ENCODE data around the gene MBD5.
"Not testable (repeated sequence)": the region's sequence is repeated elsewhere in the genome, so short reads cannot be mapped to it uniquely, and the experiment has no call there.

Gene MBD5

DNA sequence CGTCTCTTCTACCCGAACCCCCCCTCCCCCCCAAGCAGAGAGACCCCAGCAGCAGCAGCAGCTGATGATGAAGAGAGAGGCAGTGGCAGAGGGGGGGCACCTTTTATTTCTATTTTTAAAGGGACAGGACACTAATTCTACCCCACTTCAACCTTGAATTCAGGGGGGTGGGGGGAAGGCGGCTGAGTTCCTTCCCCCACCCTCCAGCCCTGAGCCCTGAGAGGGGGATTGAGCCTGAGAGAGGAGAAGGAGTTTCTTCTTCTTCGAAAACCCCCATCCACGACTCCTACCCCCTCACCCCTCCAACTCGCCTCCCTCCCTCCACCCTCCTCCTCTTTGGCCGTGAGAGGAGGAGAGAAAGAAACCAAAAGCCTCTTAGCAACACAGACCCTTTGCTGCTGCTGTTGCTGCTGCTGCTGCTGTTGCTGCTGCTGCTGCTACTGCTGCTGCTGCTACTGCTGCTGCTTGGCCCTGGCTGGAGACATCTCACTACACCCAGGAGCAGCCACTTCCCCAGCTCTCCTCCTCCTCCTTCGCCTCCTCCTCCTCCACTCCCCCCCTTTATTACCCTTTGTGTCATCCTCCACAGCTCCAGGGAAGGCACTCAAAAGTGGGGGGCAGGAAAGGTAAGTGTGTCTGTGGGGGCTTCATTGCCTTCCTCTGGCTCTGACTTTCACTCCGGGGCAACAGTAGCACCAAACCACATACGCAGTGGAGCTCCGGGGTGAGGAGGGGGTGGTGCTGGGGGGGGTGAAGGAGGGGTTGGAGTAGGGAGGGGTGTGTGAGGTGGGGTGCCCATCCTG lies at the start of gene MBD5:
Gene MBD5, plus strand, starts transcription at position 33 of the 803 bp plus-strand sequence.
- peak; percentile 26 to 41 for DNase-seq (ENCODE audit: low read depth in 2 of 2)

DNA sequence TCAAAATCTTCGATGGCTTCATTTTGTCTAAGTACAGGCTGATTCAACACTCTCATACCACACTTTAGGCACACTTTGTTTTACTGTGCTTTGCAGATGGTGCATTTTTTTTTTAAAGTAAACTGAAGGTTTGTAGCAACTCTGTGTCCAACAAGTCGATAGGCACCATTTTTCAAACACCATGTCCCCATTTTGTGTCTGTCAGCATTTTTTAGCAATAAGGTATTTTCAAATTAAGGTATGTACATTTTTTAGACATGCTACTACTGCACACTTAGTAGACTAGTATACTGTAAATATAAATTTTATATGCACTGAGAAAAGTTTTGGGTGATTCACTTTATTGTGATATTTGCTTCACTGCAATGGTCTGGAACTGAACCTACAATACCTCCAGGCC lies 44.8 kb upstream of the MBD5 start:
- no peak for DNase-seq (ENCODE audit: low read depth in 2 of 2)

DNA sequence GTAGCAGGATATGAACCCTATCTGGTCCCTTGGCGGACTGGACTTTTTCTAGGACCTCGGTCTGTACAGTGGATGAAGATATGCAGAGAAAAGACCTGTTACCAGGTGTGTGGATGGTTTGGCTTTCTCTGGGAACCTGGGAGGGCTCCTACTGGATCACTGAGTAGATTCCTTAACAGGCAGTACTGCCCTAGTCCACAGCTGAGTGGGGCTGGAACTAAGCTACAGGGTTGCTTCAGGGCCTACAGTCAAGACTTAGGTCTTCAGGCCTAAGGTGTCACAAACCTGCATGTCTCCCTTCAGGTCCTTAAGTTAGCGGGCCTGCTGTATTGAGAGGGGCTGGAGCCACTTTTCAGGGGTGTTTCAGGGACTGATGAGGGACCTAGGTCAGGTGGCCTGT lies 43.2 kb upstream of the MBD5 start:
- no peak for DNase-seq (ENCODE audit: low read depth in 2 of 2)

DNA sequence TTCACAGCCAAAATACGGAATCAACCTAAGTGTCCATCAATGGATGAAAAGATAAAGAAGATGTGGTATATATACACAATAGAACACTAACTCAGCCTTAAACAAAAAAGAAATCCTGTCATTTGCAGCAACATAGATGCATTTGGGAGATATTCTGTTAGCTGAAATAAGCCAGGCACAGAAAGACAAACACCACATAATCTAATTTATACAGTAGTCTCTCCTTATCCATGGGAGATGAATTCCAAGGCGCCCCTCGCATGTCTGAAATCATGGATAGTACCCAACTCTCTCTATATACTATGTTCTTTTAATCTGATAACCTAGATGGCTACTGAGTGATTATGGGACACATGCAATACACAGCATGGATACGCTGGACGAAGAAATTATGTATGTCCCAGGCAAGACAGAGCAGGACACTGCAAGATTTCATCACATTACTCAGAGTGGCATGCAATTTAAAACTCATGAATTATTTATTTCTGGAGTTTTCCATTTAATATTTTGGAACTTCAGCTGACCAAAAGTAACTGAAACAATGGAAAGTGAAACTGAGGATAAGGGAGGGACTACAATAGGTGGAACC lies 39.9 kb upstream of the MBD5 start:
- no peak for DNase-seq (ENCODE audit: low read depth in 2 of 2)

DNA sequence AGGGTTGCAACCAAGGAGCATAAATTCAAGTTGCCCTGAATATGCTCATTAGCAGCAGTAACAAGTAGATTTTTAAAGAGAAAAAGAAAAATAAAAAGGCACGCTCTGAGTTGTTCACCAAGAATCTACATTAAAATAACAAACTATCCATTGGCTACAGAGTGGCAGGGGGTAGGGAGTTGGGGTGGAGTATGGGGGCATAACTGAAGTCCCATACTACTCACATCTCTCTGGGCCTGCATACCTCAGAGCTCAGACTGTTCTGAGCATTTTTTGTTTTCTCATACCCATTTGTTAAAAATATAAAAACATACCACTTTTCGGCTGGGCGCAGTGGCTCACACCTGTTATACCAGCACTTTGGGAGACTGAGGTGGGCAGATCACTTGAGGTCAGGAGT lies 31.8 kb upstream of the MBD5 start:
- DNase-seq (ENCODE audit: low read depth in 2 of 2), result no peak

DNA sequence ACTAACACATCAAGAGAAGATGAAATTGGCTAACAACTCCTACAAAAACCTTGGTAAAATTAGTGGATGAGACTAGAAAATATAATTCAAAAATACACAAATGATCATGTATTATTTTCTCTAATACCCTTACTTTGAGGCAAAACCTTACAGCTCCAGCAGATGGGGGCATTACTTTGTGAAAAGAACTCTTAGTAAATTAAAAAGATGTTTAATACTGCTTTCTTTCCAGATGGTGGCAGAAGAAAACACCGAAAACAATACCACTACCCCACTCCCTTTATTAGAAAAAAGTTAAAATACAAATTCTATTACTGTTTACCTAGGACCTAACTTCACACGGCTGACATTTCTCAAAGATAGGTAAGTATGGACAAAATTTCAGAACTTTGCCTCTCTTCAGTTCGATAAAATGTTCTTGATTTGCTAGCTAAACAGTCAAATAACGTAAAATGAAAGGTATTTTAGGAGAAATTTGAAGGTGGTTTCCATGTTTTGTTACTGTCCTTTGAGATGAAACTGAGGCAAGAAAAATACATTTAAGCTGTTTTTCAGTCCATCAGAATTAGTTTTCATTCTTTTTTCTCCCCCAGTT lies 31.0 kb upstream of the MBD5 start:
- DNase-seq (ENCODE audit: low read depth in 2 of 2), result no peak

DNA sequence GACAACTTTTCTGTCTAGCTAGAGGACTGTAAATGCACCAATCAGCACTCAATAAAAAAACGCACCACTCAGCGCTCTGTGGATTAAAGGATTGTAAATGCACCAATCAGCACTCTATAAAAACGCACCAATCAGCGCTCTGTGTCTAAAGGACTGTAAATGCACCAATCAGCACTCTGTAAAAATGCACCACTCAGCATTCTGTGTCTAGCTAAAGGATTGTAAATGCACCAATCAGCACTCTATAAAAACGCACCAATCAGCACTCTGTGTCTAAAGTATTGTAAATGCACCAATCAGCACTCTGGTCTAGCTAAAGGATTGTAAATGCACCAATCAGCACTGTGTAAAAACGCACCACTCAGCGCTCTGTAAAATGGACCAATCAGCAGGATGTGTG lies 25.9 kb upstream of the MBD5 start:
- DNase-seq (ENCODE audit: low read depth in 2 of 2), result not testable (repeated sequence)

DNA sequence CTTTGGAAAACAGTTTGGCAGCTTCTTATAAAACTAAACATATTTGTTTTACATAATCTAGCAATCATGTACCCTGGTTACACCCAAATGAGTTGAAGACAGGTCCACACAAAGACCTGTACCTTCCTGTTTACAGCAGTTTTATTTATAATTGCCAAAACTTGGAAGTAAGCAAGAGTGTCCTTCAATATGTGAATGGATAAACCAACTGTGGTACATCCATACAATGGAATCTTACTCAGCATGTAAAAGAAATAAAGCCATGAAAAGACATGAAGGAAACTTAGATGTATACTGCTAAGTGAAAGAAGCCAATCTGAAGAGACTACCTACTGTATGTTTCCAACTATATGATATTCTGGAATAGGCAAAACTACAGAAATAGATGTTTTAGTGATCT lies 24.1 kb upstream of the MBD5 start:
- no peak for DNase-seq (ENCODE audit: low read depth in 2 of 2)

DNA sequence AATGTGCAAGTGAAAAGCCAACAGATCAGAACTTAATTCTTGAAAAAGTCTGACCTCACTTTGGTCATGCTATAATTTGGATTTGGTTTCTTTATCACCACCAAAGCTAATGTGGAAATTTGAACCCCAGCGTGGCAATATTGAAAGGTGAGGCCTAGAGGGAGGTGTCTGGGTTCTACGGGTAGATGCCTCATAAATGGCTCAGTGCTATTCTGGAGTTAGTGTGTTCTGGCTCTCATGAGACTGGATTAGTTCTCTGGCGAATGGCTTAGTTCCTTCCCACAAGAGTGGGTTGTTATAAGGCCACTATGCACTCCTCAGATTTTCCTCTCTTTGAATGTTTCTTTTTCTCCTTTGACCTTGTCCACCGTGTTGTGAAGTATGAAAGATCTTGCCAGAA lies 22.7 kb upstream of the MBD5 start:
- no peak for DNase-seq (ENCODE audit: low read depth in 2 of 2)

DNA sequence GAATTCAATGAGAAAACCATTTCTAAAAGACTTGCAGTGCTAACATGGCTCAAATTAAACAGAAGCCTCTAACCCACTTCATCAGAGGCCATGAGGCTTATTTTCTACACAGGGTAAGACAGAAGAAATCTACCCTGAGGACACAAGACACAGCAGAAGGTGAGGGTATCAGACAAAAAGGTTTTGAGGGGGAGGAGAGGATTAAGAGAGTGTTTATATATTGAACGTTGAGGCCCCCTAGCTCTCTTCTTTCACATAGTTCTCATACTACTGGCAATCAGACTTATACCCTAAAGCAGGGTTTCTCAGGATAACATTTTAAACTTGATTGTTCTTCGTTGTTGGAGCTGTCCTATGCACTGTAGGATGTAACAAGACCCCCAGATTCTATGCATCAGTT lies 21.8 kb upstream of the MBD5 start:
- DNase-seq (ENCODE audit: low read depth in 2 of 2), result no peak

DNA sequence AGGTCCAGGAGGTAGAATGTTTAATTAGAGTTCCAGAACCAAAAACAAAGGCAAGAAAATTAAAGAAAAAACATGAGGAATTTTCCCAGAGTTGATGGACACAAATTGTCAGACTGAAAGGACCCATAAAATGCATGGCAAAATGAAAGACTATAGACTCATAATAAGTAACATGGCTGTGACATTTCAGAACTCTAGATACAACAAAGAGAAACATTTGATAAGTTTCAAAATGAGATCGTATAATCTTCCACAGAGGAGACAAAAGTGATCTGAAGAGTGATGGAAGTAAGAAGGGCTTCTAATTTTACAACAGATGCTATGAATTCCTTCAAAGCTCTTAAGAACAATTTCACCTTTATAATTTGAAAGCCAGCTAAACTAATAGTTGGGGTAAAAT lies 20.8 kb upstream of the MBD5 start:
- no peak for DNase-seq (ENCODE audit: low read depth in 2 of 2)

DNA sequence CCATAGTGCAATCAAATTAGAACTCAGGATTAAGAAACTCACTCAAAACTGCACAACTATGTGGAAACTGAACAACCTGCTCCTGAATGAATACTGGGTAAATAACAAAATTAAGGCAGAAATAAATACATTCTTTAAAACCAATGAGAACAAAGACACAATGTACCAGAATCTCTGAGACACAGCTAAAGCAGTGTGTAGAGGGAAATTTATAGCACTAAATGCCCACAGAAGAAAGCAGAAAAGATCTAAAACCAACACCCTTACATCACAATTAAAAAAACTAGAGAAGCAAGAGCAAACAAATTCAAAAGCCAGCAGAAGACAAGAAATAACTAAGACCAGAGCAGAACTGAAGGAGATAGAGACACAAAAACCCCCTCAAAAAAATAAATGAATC lies 18.5 kb upstream of the MBD5 start:
- not testable (repeated sequence) for DNase-seq (ENCODE audit: low read depth in 2 of 2)

DNA sequence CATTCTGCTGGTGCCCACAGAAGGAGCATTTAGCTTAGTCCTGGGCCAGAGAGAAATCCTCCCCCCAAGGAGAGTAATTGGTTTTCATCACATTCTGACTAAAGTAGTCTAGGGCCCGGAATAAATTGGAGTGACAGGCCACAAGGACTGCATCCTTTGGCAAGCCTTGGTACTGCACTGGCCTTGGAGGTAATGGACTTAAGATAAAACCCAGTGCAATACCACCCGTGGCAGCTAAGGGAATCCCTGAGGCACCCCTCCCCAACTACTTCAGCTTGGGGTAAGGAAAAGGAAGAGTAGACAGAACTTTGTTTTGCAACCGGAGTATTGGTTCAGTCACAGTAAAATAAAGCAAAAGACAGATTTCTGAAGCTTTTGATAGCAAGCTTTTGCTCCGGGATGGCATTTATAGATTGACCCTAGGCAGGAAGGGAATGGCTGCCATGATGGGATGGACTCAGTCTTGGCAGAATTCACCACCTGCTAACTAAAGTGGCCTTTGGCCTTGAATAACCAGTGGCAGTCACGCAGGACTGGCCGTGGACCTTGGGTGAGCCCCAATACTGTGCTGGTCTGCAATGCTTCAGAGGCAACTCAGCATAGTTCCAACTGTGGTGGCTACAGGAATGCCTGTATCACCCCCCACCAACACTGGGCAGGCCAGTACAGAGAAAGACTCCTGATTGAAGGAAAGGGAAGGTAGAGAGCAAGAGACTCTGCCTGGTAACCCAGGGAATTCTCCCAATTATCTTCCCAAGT lies 14.5 kb upstream of the MBD5 start:
- no peak for DNase-seq (ENCODE audit: low read depth in 2 of 2)

DNA sequence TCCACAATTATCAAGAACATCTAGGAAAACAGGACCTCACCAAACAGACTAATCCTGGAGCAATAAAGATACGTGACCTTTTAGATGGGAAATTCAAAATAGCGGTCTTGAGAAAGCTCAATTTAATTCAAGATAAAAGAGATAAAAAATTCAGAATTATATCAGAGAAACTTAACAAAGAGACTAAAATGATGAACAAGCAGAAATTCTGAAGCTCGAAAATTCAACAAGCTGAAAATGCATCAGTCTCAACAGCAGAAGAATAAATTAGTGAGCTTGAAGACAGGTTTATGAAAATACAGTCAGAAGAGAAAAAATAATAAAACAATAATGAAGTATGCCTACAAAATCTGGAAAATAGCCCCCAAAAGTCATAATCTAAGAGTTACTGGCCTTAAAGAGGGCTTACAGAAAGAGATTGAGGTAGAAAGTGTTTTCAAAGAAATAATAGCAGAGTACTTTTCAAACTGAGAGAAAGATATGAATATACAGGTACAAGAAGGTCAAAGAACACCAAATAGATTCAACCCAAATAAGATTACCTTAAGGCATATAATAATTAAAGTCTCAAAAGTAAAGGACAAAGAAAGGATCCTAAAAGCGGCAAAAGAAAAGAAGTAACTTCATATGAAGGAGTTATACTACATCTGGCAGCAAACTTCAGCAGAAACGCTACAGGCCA lies 13.5 kb upstream of the MBD5 start:
- no peak for DNase-seq (ENCODE audit: low read depth in 2 of 2)

DNA sequence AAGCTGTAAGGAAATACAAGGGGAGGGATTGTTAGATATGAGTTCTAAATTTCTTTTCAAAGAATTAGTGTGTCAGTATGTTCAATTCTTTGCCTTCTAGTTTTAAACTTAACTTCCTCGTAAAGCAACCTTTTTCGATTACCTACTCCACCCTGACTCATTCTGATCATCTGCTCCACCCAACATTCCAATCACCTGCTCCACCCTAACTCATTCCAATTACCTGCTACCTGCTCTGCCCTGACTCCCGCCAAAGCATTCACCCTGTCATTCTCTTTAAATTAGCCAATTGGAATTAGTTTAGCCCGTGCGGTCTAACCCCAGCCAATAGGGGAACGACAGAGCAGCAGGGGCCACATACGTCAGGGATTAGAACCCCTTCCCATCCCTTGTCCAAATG lies 12.5 kb upstream of the MBD5 start:
- not testable (repeated sequence) for DNase-seq (ENCODE audit: low read depth in 2 of 2)

DNA sequence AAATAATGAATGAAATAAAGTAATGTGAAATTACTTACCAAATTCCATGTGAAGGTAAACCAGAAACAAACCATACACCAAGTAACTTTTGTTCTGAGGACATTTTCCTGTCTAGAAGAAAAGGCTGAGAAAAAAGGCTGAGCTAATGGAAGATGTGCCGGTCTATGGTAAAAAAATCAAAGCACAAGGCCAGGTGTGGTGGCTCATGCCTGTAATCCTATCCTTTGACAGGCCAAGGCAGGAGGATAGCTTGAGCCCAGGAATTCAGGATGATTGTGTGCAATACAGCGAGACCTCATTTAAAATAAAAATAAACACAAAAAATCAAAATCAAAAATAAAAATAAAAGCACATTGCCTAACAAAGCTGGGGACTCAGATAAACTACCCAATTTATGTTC lies 7.0 kb upstream of the MBD5 start:
- DNase-seq (ENCODE audit: low read depth in 2 of 2), result no peak

DNA sequence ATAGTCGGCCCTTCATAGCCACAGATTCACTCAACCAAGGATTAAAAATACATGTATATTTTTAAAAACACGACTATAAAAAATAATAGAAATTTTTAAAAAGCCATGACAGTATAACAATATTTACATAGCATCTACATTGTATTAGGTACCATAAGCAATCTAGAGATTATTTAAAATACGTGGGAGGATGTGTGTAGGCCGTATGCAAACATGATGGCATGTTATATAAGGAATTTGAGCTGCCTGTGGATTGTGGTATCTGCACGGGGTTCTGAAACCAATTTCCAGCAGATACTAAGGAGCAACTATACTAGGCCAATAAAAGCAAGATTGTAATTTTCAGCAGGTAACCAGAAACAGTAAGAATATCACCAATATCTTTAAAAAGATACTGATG lies 6.3 kb upstream of the MBD5 start:
- DNase-seq (ENCODE audit: low read depth in 2 of 2), result no peak

DNA sequence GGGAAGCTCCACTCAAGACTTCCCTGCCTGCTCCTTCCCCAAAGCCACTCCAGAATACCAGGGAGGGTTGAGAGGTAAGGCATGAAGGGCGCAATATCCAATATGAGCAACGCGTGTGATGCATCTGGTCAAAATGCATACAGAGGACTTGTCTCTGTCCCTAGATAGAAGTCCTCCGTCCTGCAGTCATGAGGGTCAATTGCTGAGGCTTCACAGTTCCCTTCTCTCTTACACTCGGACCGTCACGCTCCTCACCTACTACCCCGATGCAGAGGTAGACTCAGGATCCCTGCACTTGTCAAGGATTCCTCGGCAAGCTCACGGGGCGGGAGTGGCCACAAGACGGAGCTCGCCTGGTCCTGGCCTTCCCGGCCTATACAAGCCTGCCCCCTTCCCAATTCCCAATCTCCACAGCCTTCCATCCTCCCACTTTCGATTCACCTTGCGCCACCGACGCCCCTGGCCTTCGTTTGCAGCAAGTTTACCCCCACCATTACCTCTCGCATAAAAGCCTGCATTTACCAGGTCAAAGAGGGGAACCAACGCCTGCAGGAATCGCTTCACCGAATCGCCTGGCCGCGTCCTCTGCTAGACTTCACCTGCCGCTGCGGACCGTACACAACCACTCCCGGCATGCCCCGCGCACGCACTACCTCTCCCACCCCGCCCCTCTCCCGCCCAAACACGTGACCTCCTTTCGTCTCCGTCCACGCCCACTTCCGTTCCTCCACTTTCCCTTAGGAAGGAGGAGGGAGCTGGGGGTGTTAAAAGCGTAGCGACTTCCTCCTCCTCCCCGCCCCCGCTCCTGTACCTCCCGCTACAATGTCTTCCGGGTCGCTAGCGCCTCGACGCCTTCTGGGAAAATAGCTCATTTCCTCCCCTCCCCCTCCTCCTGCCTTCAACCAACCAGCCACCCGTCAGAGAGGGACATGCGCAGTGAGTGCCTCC lies 506 bp upstream of the MBD5 start, which contains the start of gene ORC4:
Gene ORC4, minus strand, starts transcription at position 627 of the 948 bp plus-strand sequence. CDS start 44,779 bp downstream, outside the sequence.
- DNase-seq (ENCODE audit: low read depth in 2 of 2), result peak; percentile 92 to 98

DNA sequence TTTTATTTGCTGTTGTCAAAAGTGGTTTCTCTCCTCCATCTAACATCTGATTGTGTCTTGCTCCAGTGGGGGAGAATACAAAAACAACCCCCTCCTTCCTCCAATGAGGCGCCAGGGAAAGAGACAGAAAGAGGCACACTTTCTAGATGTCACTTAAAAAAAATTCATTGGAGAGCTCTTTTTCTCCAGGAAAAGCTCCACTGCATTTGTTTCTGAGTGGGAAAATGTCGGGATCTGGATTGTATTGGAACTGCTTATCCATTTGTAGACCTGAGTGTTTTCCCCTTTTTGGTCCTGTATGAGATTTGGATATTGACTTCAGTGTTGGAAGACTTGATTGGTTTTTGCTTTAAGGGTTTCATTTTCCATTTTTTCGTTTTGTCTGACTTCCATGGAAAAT lies 995 bp downstream of the MBD5 start:
- DNase-seq (ENCODE audit: low read depth in 2 of 2), result no peak

DNA sequence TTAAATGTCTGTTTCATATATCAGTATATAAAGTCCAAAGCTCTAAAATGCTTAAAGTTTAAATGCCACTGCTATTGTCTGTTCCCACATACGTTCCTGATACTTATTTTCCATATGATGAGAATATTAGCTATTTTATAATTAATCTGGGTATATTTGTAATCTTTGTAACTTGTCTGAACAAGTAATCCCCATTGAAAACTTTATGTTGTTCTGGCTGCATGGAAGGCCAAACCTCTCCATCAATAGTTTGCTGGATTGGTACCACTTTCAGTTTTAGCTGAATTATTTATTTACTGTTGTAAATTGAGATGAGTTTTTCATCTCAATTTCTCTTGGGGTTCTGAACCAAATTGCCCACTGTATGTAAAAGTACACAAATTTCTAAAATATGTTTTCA lies 1.5 kb downstream of the MBD5 start:
- DNase-seq (ENCODE audit: low read depth in 2 of 2), result no peak

DNA sequence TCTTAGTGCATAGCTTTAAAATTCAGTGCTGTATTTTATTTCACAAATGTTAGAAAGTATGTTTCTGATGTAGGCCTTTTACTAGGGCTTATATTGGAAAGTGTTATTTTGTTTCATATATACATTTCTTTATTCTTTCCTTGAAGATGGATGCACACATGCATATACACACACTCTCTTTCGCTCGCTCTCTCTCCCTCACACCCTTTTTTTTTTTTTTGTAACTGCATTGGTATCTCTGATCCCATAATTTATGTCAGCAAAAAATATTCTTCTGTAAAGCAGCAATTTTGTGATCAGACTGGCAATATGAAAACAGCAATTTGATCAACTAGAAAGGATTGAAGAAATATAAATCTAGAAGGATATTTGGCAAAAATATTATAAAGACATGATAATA lies 2.0 kb downstream of the MBD5 start:
- no peak for DNase-seq (ENCODE audit: low read depth in 2 of 2)
